Spinal cord (tissue), 10 donors: ENCODE data around the gene CMBL. TPM values are rescaled to one million over a fixed set of nuclear protein-coding genes. Genes with fewer than 3 reads are reported as not detected.

Source experiments
- DNase-seq, 6 donors: peaks; one replicate each; pipeline versions ENCODE4 v3.0.0 to v3.0.0-alpha.2; 2013 to 2015; ENCODE audit warnings: low spot score in 6 of 6, low read depth in 4 of 6
- H3K27ac ChIP-seq: one replicate; pipeline ENCODE4 v1.5.1; 2013; ENCODE audit warnings: low read depth, low read length, control low read depth
- H3K27me3 ChIP-seq: one replicate; pipeline ENCODE4 v1.6.1; 2013; ENCODE audit warnings: low read length; ENCODE audit not compliant: control insufficient read depth, insufficient read depth
- H3K36me3 ChIP-seq: one replicate; pipeline ENCODE4 v1.6.1; 2013; ENCODE audit warnings: low read length; ENCODE audit not compliant: control insufficient read depth, insufficient read depth
- H3K4me1 ChIP-seq: one replicate; pipeline ENCODE4 v1.6.1; 2013; ENCODE audit warnings: low read length; ENCODE audit not compliant: control insufficient read depth, insufficient read depth
- H3K4me3 ChIP-seq: one replicate; pipeline ENCODE4 v1.5.1; 2013; ENCODE audit warnings: low read depth, low read length, control low read depth
- H3K9me3 ChIP-seq: one replicate; pipeline ENCODE4 v1.6.1; 2013; ENCODE audit warnings: low read length; ENCODE audit not compliant: control insufficient read depth, insufficient read depth
- WGBS: methylation state at CpG from one replicate; pipeline ENCODE4 v1.1.5; 2013; ENCODE audit warnings: missing lambda C conversion rate; ENCODE audit not compliant: insufficient coverage; 5-methylcytosine and 5-hydroxymethylcytosine counted together
- polyA plus RNA-seq, 2 donors: library from polyadenylated mRNA; unstranded; fragments of 120-200 nt; gene quantifications; one replicate each; pipeline ENCODE4 v1.2.1, GENCODE V29; 2013; ENCODE audit not compliant: insufficient read length in 2 of 2
- total RNA-seq, 2 donors: library from RNA; depleted of rRNA in 1 of 2; stranded (reverse); fragments of 120-200 nt in 1 of 2; fragments of >200 nt in 1 of 2; gene quantifications; one replicate each; pipeline versions ENCODE4 v1.2.3 to v1.2.4, GENCODE V29; 2013 to 2014
- donor health status: healthy.

Gene CMBL
- total and polyA plus RNA-seq, 4 donors, result 25.3 to 67.1 (median 41.7) TPM

GRCh38 chr5:10323588-10324488, 16.1 kb upstream of the CMBL start:
- 57% methylated on average over 2 of the region's 6 CpGs for WGBS
- H3K4me1 ChIP-seq, result no peaks in the 10 kb centered on the region
- DNase-seq, result peak in 1 of 6 donors; percentile 75
- no peaks in the 10 kb centered on the region for H3K9me3 ChIP-seq
- H3K4me3 ChIP-seq, result no peak overlapping the region
- no peaks in the 10 kb centered on the region for H3K36me3 ChIP-seq
- no peak overlapping the region for H3K27ac ChIP-seq
- no peaks in the 10 kb centered on the region for H3K27me3 ChIP-seq

- no peaks in the 10 kb centered on the region for H3K4me1 ChIP-seq
- 77% methylated on average over 8 of the region's 9 CpGs for WGBS
- DNase-seq, result no peak
- no peaks in the 10 kb centered on the region for H3K36me3 ChIP-seq
- H3K27ac ChIP-seq, result no peak overlapping the region
- H3K9me3 ChIP-seq, result no peaks in the 10 kb centered on the region
- no peaks in the 10 kb centered on the region for H3K27me3 ChIP-seq
- H3K4me3 ChIP-seq, result no peak overlapping the region
These were observed 14.2 kb upstream of the CMBL start for GRCh38 chr5:10321882-10322281.

DNA sequence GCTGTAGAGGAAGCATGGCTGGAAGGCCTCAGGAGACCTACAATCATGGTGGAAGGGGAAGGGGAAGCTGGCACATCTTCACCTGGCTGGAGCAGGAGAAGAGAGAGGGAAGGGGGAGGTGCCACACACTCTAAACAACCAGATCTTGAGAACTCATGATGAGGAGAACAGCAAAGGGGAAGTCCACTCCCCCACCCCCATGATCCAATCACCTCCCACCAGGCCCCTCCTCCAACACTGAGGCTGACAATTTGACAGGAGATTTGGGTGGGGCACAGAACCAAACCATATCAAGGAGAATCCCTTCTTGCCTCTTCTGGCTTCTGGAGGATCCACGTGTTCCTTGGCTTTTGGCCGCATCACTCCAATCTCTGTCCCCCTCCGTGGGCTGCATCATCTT, 13.1 kb upstream of the CMBL start:
- H3K36me3 ChIP-seq, result no peaks in the 10 kb centered on the region
- H3K4me1 ChIP-seq, result no peaks in the 10 kb centered on the region
- WGBS, result 96% methylated on average over 3 of the region's 3 CpGs
- no peak for DNase-seq
- no peak overlapping the region for H3K4me3 ChIP-seq
- no peaks in the 10 kb centered on the region for H3K9me3 ChIP-seq
- H3K27me3 ChIP-seq, result no peaks in the 10 kb centered on the region
- no peak overlapping the region for H3K27ac ChIP-seq

- H3K36me3 ChIP-seq, result no peaks in the 10 kb centered on the region
- DNase-seq, result no peak
- H3K4me3 ChIP-seq, result no peak overlapping the region
- no peaks in the 10 kb centered on the region for H3K4me1 ChIP-seq
- no peaks in the 10 kb centered on the region for H3K9me3 ChIP-seq
- no peaks in the 10 kb centered on the region for H3K27me3 ChIP-seq
- no peak overlapping the region for H3K27ac ChIP-seq
- WGBS, result 93% methylated on average over 8 of the region's 11 CpGs
These were observed 11.6 kb upstream of the CMBL start for GRCh38 chr5:10319202-10319851.

DNA sequence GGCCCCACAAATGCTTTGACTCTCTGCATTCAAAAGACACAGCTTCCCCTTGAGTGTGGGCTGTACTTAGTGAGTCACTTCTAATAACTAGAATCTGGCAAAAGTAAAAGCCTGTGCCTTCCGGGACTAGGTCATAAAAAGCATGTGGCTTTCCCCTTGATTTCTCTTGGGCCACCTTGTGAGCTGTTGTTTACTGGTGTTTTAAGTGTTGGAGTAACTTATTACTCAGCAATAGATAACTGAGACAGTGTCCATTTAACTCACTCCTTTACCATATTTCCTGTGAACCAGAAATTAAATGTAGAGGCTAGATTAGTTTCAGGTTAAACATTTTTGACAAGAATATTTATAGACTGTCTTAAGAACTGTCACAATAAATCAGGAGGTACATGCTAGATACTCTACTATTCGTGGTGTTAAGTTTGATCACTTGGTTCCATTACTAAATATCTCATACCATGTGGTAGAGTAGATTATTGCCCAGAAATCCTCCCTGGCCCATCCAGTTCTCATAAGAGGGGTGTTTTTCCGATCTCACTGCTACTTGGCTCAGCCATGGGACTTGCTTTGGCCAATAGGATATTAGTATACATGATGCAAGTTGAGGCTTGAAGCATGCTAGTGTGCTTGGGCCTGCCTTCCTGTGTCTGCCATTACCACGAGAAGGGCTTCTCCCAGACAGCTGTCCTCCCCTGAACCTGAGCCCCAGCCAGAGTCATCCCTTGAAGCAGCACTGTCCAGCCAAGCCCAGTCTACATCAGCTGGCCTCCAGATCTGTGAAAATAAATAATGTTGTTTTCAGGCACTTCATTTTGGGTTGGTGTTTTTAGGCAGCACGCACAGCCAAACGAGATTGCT, 10.4 kb upstream of the CMBL start:
- no peaks in the 10 kb centered on the region for H3K27me3 ChIP-seq
- no peak for DNase-seq
- no peaks in the 10 kb centered on the region for H3K9me3 ChIP-seq
- WGBS, result 93% methylated on average over 3 of the region's 6 CpGs
- H3K36me3 ChIP-seq, result no peaks in the 10 kb centered on the region
- H3K4me3 ChIP-seq, result no peak overlapping the region
- no peaks in the 10 kb centered on the region for H3K4me1 ChIP-seq
- no peak overlapping the region for H3K27ac ChIP-seq

DNA sequence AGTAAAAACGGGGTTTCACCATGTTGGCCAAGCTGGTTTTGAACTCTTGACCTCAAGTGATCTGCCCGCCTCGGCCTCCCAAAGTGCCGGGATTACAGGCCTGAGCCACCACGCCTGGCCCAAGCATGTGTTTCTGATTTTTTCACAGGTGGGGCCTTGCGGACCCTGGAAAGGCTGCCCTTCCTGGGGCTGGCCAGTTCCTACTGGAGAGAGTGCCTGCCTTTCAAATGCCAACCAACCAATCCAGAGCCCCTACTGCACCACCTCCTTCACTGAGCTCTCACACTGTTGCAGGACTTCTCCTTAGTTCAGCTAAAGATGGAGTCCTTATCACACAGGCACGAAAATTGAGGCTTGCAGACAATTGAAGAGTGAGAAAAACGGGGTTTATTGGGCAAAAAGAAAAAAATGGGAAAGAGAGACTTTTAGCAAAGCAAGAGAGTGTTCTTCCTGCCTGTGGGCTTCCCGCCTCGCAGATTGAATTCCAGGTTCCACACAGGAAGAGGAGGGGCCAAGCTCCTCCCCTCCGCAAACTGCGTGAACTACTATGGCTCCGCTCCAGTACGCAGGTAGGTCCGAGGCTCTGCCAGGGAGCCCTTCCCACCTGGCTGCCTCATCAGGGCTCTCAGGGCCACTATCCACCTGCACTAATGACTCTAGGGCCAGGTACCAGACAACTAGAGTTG, 8.3 kb upstream of the CMBL start:
- H3K4me3 ChIP-seq, result no peak overlapping the region
- no peaks in the 10 kb centered on the region for H3K27me3 ChIP-seq
- no peak for DNase-seq
- H3K36me3 ChIP-seq, result no peaks in the 10 kb centered on the region
- H3K4me1 ChIP-seq, result no peaks in the 10 kb centered on the region
- no peak overlapping the region for H3K27ac ChIP-seq
- no peaks in the 10 kb centered on the region for H3K9me3 ChIP-seq
- 94% methylated on average over 13 of the region's 15 CpGs for WGBS

GRCh38 chr5:10315201-10315600, 7.5 kb upstream of the CMBL start:
- Histone ChIP-seq H3K4me3 (no peak overlapping the region), H3K27ac (no peak overlapping the region), H3K36me3 (no peaks in the 10 kb centered on the region), H3K4me1 (no peaks in the 10 kb centered on the region), H3K9me3 (no peaks in the 10 kb centered on the region), H3K27me3 (no peaks in the 10 kb centered on the region)
- 79% methylated on average over 2 of the region's 5 CpGs for WGBS
- no peak for DNase-seq

DNA sequence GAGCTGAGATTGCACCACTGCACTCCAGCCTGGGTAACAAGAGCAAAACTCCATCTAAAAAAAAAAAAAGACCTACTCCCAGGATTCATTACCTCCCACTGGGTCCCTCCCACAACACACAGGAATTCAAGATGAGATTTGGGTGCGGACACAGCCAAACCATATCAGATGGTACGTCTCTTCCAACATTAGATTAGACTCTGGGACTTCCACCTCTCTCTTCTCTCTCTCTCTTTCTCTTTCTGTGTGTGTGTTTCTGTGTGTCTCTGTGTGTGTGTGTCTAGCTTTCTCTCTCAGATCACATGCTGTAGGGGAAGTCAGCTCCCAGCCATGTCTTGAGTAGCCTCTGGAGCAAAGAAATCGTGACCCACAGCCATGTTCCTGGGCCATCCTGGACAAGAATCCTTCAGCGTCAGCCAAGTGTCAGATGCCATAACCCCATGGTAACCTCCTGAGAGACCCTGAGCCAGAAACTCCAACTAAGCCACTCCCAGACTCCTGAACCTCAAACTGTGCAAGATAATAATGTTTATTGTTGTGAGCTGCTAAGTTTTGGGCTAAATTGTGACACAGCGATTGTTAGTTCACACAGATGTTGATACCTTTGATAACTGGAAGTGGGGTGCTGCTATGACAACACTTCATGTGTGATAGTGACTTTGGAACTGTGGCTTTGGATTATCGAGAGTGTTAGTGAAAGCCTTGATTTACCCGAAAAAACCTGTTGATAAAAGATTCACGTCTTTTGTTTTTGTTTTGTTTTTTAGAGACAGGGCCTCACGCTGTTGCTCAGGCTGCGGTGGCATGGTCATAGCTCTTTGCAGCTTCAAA, 4.1 kb upstream of the CMBL start:
- no peaks in the 10 kb centered on the region for H3K36me3 ChIP-seq
- WGBS, result 83% methylated on average over 8 of the region's 10 CpGs
- no peak overlapping the region for H3K27ac ChIP-seq
- no peak for DNase-seq
- H3K9me3 ChIP-seq, result no peaks in the 10 kb centered on the region
- no peak overlapping the region for H3K4me3 ChIP-seq
- no peaks in the 10 kb centered on the region for H3K27me3 ChIP-seq
- H3K4me1 ChIP-seq, result peaks cover 2% of the 10 kb centered on the region
